ENCODE data around the gene KLK14. TPM values are rescaled to one million over a fixed set of nuclear protein-coding genes. Genes with fewer than 3 reads are reported as not detected.

KLK14 gene
- polyA plus RNA-seq, 1 donor (not counting 4 experiments of a cell fraction or from before 2014, with no cell fraction given) = 0.05 TPM

DNA sequence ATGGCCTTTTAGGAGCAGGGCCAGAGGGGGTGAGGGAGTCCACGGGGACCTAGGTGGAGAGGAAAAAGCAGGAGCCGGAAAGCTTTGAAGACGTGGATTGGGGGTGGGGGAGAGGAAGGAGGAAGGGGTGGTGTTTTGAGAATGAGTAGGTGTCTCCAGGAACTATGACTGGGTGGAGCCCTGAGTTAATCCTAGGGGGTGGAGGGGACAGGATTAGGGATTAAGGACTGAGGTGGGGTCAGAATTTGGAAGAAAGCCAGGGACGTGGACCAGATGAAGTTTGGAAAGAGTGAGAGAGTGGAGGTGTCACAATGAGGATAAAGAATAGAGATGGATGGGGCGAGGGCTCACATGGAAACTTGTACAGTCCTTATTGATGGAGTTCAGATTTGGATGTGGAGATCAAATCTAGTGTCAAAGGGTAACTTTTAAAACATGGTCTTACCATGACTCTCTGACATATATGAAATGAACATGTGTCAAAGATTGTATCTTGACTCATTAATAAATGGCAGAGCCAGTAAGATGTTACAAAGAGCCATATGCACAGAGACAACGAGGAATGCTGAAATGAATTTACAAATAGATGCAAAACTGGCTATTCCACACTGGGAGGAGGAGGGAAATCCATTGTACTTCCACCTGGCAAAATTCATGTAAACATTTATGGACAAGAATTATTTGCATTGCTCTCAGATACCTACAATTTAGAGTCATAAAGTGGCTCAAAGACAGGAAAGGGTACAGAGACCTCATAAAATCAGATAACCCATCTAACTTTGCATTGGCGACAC, 16.1 kb downstream of the KLK14 start:
- H3K27ac ChIP-seq (ENCODE audit: control insufficient read depth, insufficient read depth, low read length) = no peak overlapping the region
- no peak overlapping the region for H3K4me2 ChIP-seq (ENCODE audit: control insufficient read depth, extremely low read depth, insufficient read depth, low read depth, low read length)
- H3K9ac ChIP-seq (ENCODE audit: control insufficient read depth, extremely low read depth, insufficient read depth, low read length) = no peak overlapping the region
- DNase-seq (ENCODE audit: low read depth, low spot score) (no peak), FAIRE-seq (no peak)
- no peaks in the 10 kb centered on the region for H4K20me1 ChIP-seq (ENCODE audit: control insufficient read depth, extremely low read depth, insufficient read depth, low read length)
- H3K27me3 ChIP-seq (ENCODE audit: control insufficient read depth, extremely low read depth, insufficient read depth, low read length) = peaks cover 18% of the 10 kb centered on the region
- no peaks in the 10 kb centered on the region for H3K36me3 ChIP-seq (ENCODE audit: control insufficient read depth in 2 of 2, extremely low read depth in 1 of 2, insufficient read depth in 2 of 2, low read length in 2 of 2)
- no peaks in the 10 kb centered on the region for H3K79me2 ChIP-seq (ENCODE audit: control insufficient read depth, insufficient read depth, low read length)
- H3K4me1 ChIP-seq (ENCODE audit: control insufficient read depth, extremely low read depth, insufficient read depth, low read length) = peaks cover 3% of the 10 kb centered on the region
- no peak overlapping the region for H3K4me3 ChIP-seq (ENCODE audit: control insufficient read depth in 2 of 3, extremely low read depth in 1 of 3, insufficient read depth in 2 of 3, low read depth in 1 of 3, low read length in 3 of 3)
- H2AFZ ChIP-seq (ENCODE audit: control insufficient read depth, low read length) = no peak overlapping the region
- dilution Hi-C loops (cut with MboI; ENCODE audit: extremely low pct_ligation_motif_present, low sequenced_read_pairs) = no loop called here
- no peaks in the 10 kb centered on the region for H3K9me3 ChIP-seq (ENCODE audit: control insufficient read depth, low read depth, low read length)
- no peak for TF ChIP-seq EZH2 (IDR thresholded peaks at IDR 0.05; ENCODE audit: low read length)
- TF ChIP-seq, protein P1, sequence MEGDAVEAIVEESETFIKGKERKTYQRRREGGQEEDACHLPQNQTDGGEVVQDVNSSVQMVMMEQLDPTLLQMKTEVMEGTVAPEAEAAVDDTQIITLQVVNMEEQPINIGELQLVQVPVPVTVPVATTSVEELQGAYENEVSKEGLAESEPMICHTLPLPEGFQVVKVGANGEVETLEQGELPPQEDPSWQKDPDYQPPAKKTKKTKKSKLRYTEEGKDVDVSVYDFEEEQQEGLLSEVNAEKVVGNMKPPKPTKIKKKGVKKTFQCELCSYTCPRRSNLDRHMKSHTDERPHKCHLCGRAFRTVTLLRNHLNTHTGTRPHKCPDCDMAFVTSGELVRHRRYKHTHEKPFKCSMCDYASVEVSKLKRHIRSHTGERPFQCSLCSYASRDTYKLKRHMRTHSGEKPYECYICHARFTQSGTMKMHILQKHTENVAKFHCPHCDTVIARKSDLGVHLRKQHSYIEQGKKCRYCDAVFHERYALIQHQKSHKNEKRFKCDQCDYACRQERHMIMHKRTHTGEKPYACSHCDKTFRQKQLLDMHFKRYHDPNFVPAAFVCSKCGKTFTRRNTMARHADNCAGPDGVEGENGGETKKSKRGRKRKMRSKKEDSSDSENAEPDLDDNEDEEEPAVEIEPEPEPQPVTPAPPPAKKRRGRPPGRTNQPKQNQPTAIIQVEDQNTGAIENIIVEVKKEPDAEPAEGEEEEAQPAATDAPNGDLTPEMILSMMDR (optimal IDR thresholded peaks at IDR 0.05 in 1 of 3, IDR thresholded peaks at IDR 0.05 in 1 of 3, conservative IDR thresholded peaks at IDR 0.05 in 1 of 3; ENCODE audit: extremely low read depth in 1 of 3, insufficient read depth in 2 of 3, low read length in 3 of 3) = no peak
- H3K9me1 ChIP-seq (ENCODE audit: control insufficient read depth, extremely low read depth, insufficient read depth, low read length) = no peaks in the 10 kb centered on the region

DNA sequence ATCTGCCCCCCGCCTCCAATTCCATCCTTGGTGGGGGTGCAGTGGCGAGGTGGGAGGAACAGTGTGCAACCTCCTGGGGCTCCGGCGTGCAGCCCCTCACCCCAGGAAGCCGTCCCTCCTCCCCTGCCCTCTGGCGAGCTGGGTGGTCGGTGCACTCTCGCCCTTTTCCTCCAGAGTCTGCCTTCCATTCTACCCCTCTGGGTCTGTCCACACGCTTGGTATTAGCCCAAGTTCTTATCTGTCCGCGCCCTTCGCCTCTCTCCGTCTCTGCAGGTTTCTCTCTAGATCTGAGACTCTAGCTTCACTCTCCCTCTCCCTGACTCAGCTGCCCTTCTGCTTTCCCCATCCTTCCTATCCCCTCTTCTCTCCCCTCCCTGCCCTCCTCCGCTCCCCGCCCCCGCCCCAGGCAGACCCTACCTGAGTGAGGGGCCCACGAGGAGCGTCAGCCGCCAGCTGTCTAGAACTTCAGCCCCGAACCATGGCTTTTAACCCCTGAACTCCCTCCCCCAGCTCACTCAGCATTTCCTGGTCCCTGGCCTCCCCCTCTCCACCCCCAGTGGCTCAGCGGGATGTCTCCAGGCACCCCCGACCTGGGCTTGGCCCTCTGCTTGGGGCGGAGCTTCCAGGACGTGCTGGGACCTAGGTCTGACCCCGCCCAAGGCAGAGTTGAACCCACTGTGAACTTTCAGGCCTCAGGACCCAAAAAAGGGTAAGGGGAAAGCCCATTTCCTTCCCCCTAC, 17.3 kb downstream of the KLK14 start:
- Histone ChIP-seq H3K27me3 (ENCODE audit: control insufficient read depth, extremely low read depth, insufficient read depth, low read length) (peaks cover 18% of the 10 kb centered on the region), H3K9me1 (ENCODE audit: control insufficient read depth, extremely low read depth, insufficient read depth, low read length) (no peaks in the 10 kb centered on the region), H3K9ac (ENCODE audit: control insufficient read depth, extremely low read depth, insufficient read depth, low read length) (no peak overlapping the region), H3K79me2 (ENCODE audit: control insufficient read depth, insufficient read depth, low read length) (no peaks in the 10 kb centered on the region), H2AFZ (ENCODE audit: control insufficient read depth, low read length) (peak overlapping the region; percentile 31), H4K20me1 (ENCODE audit: control insufficient read depth, extremely low read depth, insufficient read depth, low read length) (no peaks in the 10 kb centered on the region), H3K36me3 (ENCODE audit: control insufficient read depth in 2 of 2, extremely low read depth in 1 of 2, insufficient read depth in 2 of 2, low read length in 2 of 2) (no peaks in the 10 kb centered on the region), H3K4me3 (ENCODE audit: control insufficient read depth in 2 of 3, extremely low read depth in 1 of 3, insufficient read depth in 2 of 3, low read depth in 1 of 3, low read length in 3 of 3) (peak overlapping the region; percentile 9 to 21 (median 17)), H3K27ac (ENCODE audit: control insufficient read depth, insufficient read depth, low read length) (no peak overlapping the region), H3K4me2 (ENCODE audit: control insufficient read depth, extremely low read depth, insufficient read depth, low read depth, low read length) (peak overlapping the region; percentile 49), H3K4me1 (ENCODE audit: control insufficient read depth, extremely low read depth, insufficient read depth, low read length) (peaks cover 3% of the 10 kb centered on the region), H3K9me3 (ENCODE audit: control insufficient read depth, low read depth, low read length) (no peaks in the 10 kb centered on the region)
- dilution Hi-C loops (cut with MboI; ENCODE audit: extremely low pct_ligation_motif_present, low sequenced_read_pairs) = no loop called here
- TF ChIP-seq, protein P1 (optimal IDR thresholded peaks at IDR 0.05 in 1 of 3, IDR thresholded peaks at IDR 0.05 in 1 of 3, conservative IDR thresholded peaks at IDR 0.05 in 1 of 3; ENCODE audit: extremely low read depth in 1 of 3, insufficient read depth in 2 of 3, low read length in 3 of 3) = no peak
- TF ChIP-seq EZH2 (IDR thresholded peaks at IDR 0.05; ENCODE audit: low read length) = no peak
- DNase-seq (ENCODE audit: low read depth, low spot score) (no peak), FAIRE-seq (no peak)
